D341Med (cell line): ENCODE measurements around the gene MTMR12.

Experiments
- DNase-seq: peaks from one replicate; pipeline ENCODE4 v3.0.0; 2012; ENCODE audit warnings: low spot score

The MTMR12 gene

DNA sequence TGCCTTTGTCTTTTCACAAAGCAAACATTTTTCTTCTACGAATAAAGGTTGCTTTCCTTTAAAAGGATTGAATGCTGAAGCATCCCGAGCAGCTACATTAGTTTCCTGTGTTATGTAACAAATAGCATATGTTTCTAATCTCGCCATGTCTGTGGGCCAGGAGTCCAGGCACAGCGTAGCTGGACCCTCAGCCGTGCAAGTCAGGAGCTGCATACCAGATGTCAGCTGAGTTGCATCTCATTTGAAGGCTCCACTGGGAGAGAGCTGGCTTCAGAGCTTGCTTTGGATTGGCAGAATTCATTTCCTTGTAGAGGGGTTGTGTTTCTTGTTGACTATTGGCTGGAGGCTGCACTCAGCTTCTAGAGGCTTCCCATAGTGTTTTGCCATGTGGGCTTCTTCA is 122.6 kb downstream of the MTMR12 start:
- no peak for DNase-seq

DNA sequence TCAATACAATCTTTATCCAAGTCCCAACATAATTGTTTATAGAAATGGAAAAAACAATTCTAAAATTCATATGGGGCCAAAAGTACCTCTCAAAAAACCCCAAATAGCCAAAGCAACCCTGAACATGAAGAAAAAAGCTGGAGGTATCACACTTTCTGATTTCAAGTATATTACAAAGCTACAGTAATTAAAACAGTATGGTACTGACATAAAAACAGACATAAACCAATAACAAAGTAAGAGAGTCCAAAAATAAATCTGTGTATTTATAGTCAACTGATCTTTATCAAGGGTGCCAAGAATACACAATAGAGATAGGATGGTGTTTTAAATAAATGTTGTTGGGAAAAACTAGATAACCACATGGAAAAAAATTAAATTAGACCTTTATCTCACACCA is 125.1 kb downstream of the MTMR12 start:
- DNase-seq = no peak

DNA sequence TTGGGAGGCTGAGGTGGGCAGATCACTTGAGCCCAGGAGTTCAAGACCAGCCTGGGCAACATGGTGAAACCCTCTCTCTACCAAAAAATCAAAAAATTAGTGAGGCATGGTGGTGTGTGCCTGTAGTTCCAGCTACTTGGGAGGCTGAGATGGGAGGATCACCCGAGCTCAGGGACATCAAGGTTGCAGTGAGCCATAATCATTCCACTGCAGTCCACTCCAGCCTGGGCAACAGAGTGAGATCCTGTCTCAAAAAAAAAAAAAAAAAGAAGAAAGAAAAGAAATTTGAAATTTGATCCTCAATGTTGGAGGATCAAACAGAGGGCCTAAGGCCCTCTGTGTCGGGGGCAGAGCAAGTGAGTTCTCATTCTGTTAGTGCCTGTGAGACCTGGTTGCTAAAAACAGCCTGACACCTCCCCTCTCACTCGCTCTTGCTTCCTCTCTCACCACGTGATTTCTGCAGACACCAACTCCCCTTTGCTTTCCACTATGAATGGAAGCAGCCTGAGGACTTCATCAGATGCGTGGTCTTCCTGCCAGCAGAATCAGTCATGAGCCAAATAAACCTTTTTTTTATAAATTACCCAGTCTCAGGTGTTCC is 130.2 kb downstream of the MTMR12 start:
- DNase-seq = no peak
